HFFc6 (cell line): ENCODE data around the gene TMCC1. TPM values are rescaled to one million over a fixed set of nuclear protein-coding genes. Genes with fewer than 3 reads are reported as not detected.

Experiments used
- DNase-seq: peaks from one replicate; pipeline ENCODE4 v3.0.0-alpha.2; 2018
- H3K27ac Mint-ChIP-seq: 2 replicates; pipeline ENCODE4 v1.8.0; 2020; ENCODE audit warnings: mild to moderate bottlenecking, mixed read lengths
- H3K27me3 Mint-ChIP-seq: 2 replicates; pipeline ENCODE4 v1.8.0; 2021; ENCODE audit warnings: mild to moderate bottlenecking, moderate library complexity, mixed read lengths; ENCODE audit not compliant: insufficient read depth
- H3K36me3 Mint-ChIP-seq: 2 replicates; pipeline ENCODE4 v1.8.0; 2021; ENCODE audit warnings: low read depth, mixed read lengths
- H3K4me1 Mint-ChIP-seq: 2 replicates; pipeline ENCODE4 v1.8.0; 2020; ENCODE audit warnings: low read depth, mixed read lengths
- H3K4me3 Mint-ChIP-seq: 2 replicates; pipeline ENCODE4 v1.8.0; 2020; ENCODE audit warnings: mild to moderate bottlenecking, moderate library complexity, mixed read lengths
- H3K9me3 Mint-ChIP-seq: 2 replicates; pipeline ENCODE4 v1.8.0; 2020; ENCODE audit warnings: mild to moderate bottlenecking, mixed read lengths
- CTCF ChIP-seq: fragments of 200-600 bp; sonication (generic); IDR thresholded peaks from 2 replicates; pipeline ENCODE4 v1.5.0; 2021; ENCODE audit warnings: antibody characterized with exemption, mild to moderate bottlenecking
- total RNA-seq, 6 experiments: library from RNA; stranded (reverse); fragmentation: NEBNext Ultra II Directional; extraction: Animal tissue kit (Norgen Biotek cat#: 25700); gene quantifications; 2 replicates in 1 of 6; 3 replicates in 5 of 6; pipeline ENCODE4 v1.2.3, GENCODE V29; 2021

The TMCC1 gene
- total RNA-seq, 6 experiments from 2014 or later = 14.3 to 20.8 (median 16.7) TPM

- Mint-ChIP-seq H3K36me3 (no peaks in the 10 kb centered on the region), H3K4me3 (no peak overlapping the region; the same call in 1 of the 2 replicates), H3K27me3 (peaks cover 3% of the 10 kb centered on the region), H3K4me1 (peaks cover 40% of the 10 kb centered on the region), H3K27ac (peak overlapping the region; percentile 90), H3K9me3 (no peaks in the 10 kb centered on the region)
- TF ChIP-seq CTCF = peak; percentile 33; the same call in 1 of the 2 replicates
- DNase-seq = no peak
Measured at GRCh38 chr3:129625072-129625874, 268.2 kb downstream of the TMCC1 start.

- Mint-ChIP-seq H3K27me3 (peaks cover 3% of the 10 kb centered on the region), H3K36me3 (no peaks in the 10 kb centered on the region), H3K4me3 (no peak overlapping the region), H3K9me3 (no peaks in the 10 kb centered on the region), H3K4me1 (peaks cover 40% of the 10 kb centered on the region), H3K27ac (no peak overlapping the region)
- DNase-seq = no peak
- TF ChIP-seq CTCF = no peak
Measured at GRCh38 chr3:129624347-129625071, 269.0 kb downstream of the TMCC1 start.

- no peaks in the 10 kb centered on the region for H3K36me3 Mint-ChIP-seq
- H3K4me3 Mint-ChIP-seq = no peak overlapping the region
- H3K9me3 Mint-ChIP-seq = no peaks in the 10 kb centered on the region
- no peak overlapping the region for H3K27ac Mint-ChIP-seq
- peaks cover 3% of the 10 kb centered on the region for H3K27me3 Mint-ChIP-seq
- TF ChIP-seq CTCF = peak; percentile 12; the same call in 1 of the 2 replicates
- DNase-seq = no peak
- H3K4me1 Mint-ChIP-seq = peaks cover 45% of the 10 kb centered on the region
Measured at GRCh38 chr3:129623447-129624118, 269.9 kb downstream of the TMCC1 start.

DNA sequence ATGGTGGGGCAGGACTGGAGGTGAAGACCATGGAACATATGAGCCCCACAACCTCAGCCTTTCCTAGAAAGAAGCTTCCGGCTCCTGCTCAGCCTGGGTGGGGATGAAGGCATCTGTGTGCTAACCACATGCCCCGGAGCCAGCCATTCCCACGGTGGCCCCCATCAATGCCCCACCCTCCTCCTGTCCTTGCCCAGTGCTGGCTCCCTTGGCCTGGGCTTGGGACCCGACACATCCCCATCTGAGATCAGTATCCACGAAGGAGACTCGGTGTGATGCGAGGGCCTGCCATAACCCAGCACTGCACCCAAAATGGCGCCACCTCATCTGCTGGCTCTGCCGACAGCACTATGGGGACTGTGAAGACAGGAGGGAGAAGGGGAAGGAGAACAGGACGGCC lies 270.6 kb downstream of the TMCC1 start:
- H3K36me3 Mint-ChIP-seq = no peaks in the 10 kb centered on the region
- DNase-seq = no peak
- peaks cover 39% of the 10 kb centered on the region for H3K4me1 Mint-ChIP-seq
- H3K9me3 Mint-ChIP-seq = no peaks in the 10 kb centered on the region
- H3K4me3 Mint-ChIP-seq = no peak overlapping the region
- H3K27me3 Mint-ChIP-seq = peaks cover 3% of the 10 kb centered on the region
- no peak overlapping the region for H3K27ac Mint-ChIP-seq
- TF ChIP-seq CTCF = no peak

DNA sequence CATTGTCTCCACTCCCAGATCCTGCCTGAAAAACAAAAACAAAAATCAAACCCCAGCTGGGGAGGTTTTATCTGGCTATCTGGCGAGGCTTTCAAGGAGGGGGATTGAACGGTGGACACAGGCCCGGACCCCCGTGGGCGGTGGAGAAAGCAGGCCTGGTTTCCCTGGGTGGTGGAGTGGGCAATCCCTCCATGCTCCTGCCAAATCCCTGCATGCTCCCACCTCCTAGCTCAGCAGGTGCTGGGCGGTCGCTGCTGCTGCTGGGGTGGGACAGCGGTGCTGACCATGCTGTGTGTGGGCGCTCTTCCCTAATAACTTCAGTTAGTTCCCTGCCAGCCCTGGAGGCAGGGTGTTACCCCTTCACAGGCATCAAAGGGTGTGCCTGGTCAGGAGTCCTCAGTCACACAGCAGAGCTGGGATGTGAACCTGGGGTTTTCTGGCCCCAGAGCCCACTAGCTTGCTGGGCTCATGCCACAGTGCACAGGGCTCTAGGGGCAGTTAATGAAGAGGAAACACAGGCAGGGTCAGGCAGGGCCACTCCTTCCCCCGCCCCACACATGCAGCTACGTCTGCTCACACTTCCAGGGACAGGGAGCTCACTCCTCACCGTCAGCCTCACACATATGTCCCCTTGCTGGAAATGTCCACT lies 271.2 kb downstream of the TMCC1 start:
- no peak for TF ChIP-seq CTCF
- H3K36me3 Mint-ChIP-seq = no peaks in the 10 kb centered on the region
- no peak overlapping the region for H3K4me3 Mint-ChIP-seq
- no peak overlapping the region for H3K27ac Mint-ChIP-seq
- peaks cover 33% of the 10 kb centered on the region for H3K4me1 Mint-ChIP-seq
- H3K27me3 Mint-ChIP-seq = peaks cover 3% of the 10 kb centered on the region
- DNase-seq = no peak
- no peaks in the 10 kb centered on the region for H3K9me3 Mint-ChIP-seq
